Activated naive CD8-positive, alpha-beta T cell treated with anti-CD3 and anti-CD28 coated beads for 36 hours (primary cell): ENCODE data around the gene DMXL2. TPM values are rescaled to one million over a fixed set of nuclear protein-coding genes. Genes with fewer than 3 reads are reported as not detected.
"Not testable (repeated sequence)": the region's sequence is repeated elsewhere in the genome, so short reads cannot be mapped to it uniquely, and the experiment has no call there.

ENCODE experiments used
- DNase-seq: peaks from one replicate; pipeline ENCODE4 v3.0.0; 2021
- H3K27ac Mint-ChIP-seq: one replicate; pipeline ENCODE4 v1.8.0; 2022; ENCODE audit warnings: mild to moderate bottlenecking, moderate library complexity, mixed read lengths
- H3K27me3 Mint-ChIP-seq: one replicate; pipeline ENCODE4 v1.8.0; 2022; ENCODE audit warnings: mild to moderate bottlenecking, mixed read lengths
- H3K36me3 Mint-ChIP-seq: one replicate; pipeline ENCODE4 v1.8.0; 2021; ENCODE audit warnings: mild to moderate bottlenecking, mixed read lengths
- H3K4me1 Mint-ChIP-seq: one replicate; pipeline ENCODE4 v1.8.0; 2021; ENCODE audit warnings: mixed read lengths
- H3K4me3 Mint-ChIP-seq: one replicate; pipeline ENCODE4 v1.8.0; 2022; ENCODE audit warnings: mild to moderate bottlenecking, moderate library complexity, mixed read lengths
- H3K9me3 Mint-ChIP-seq: one replicate; pipeline ENCODE4 v1.8.0; 2022; ENCODE audit warnings: mixed read lengths
- total RNA-seq, 2 experiments: library from RNA; stranded (reverse); gene quantifications; one replicate each; pipeline ENCODE4 v1.2.3, GENCODE V29; 2021

DMXL2 gene
- total RNA-seq, 2 experiments from 2014 or later: 5.7 to 7.2 TPM

DNA sequence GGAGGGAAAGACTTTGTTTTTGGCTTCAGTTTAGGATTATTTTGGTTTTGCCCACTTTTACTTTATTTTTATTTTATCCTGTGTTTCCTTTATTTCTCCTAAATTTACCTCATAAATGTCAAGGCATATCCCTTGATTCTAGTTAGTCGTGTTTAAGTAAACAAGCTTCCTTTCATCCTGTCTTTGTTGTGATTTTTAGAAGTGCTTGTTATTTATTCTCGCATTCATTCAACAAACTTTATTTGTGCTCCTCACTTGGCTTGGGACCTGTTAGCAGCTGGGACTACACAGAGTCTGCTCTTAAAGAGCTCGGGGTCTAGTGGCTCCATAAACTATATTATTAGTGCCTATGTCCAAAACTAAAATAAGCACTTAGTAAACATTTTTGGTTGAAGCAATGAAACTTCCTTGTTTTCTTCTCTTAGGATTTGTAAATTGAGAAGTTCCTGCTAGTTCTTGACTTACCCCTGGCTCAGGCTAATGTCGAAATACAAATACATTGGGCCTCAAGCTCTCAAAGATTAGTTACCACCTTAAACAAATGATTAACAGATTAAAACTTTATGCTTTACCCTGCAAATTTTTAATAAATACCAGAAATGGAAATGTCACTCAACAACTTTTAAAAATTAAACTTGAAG, 19.0 kb upstream of the DMXL2 start:
- no peaks in the 10 kb centered on the region for H3K9me3 Mint-ChIP-seq
- no peaks in the 10 kb centered on the region for H3K27me3 Mint-ChIP-seq
- no peaks in the 10 kb centered on the region for H3K4me1 Mint-ChIP-seq
- DNase-seq: no peak
- no peak overlapping the region for H3K4me3 Mint-ChIP-seq
- no peaks in the 10 kb centered on the region for H3K36me3 Mint-ChIP-seq
- H3K27ac Mint-ChIP-seq: no peak overlapping the region

DNA sequence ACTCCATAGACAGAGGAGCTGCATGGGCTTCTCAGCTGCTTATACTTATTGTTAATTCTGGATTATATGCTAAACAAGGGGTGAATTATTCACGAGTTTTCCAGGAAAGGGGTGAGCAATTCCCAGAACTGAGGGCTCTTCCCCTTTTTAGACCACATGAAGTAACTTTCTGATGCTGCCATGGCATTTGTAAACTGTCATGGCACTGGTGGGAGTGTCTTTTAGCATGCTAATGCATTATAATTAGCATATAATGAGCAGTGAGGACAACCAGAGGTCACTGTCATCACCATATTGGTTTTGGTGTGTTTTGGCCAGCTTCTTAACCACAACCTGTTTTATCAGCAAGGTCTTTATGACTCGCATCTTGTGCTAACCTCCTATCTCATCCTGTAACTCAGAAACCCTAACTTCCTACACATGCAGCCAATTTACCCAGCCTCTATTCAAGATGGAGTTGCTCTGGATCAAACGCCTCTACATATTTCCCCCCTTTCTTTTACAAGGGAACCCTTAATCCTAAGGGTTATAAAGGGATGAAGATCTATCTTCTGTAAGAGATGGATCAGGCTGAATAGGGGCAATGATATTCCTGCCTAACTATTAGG, 12.1 kb upstream of the DMXL2 start:
- peaks cover 5% of the 10 kb centered on the region for H3K4me1 Mint-ChIP-seq
- no peaks in the 10 kb centered on the region for H3K36me3 Mint-ChIP-seq
- DNase-seq: peak; percentile 18
- H3K9me3 Mint-ChIP-seq: no peaks in the 10 kb centered on the region
- H3K27me3 Mint-ChIP-seq: peaks cover 3% of the 10 kb centered on the region
- no peak overlapping the region for H3K4me3 Mint-ChIP-seq
- no peak overlapping the region for H3K27ac Mint-ChIP-seq

DNA sequence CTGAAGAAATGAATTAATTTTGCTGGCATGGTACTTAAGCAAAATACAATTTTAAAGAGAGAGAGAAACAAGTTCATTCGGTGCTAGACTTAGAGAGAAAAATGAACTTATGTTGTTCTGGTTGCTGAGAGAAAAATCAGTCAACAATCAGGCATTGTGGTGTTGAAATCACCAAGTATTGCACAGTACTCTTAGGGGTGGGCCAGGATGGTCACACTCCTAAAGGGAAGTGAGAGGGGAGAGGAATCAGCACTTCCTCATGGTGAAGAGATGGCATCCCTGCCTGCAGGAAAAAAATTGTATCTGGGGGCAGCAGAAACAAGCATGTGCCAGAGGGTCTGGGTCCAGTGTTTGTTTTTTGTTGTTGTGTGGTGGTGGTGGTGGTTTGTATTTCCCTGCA, 7.0 kb upstream of the DMXL2 start:
- DNase-seq: no peak
- no peaks in the 10 kb centered on the region for H3K36me3 Mint-ChIP-seq
- peaks cover under 1% of the 10 kb centered on the region for H3K4me1 Mint-ChIP-seq
- no peak overlapping the region for H3K27ac Mint-ChIP-seq
- no peak overlapping the region for H3K4me3 Mint-ChIP-seq
- H3K27me3 Mint-ChIP-seq: peaks cover 14% of the 10 kb centered on the region
- no peaks in the 10 kb centered on the region for H3K9me3 Mint-ChIP-seq

DNA sequence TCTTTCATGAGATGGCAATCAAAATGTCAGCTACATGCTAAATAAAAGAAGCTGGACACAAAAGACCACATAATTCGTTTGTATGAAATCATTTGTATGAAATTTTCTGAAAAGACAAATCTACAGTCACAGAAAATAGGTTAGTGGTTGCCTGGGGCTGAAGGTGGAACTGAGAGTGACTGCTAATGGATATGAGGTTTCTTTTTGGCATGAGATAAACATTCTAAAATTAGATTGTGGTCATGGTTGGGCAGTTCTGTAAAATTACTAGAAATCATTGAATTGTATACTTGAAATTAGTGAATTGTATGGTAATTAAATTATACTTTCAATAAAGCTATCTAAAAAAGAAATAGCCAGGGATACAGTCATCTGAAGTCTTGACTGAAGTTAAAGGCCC, 2.7 kb upstream of the DMXL2 start:
- H3K4me3 Mint-ChIP-seq: no peak overlapping the region
- no peaks in the 10 kb centered on the region for H3K36me3 Mint-ChIP-seq
- H3K27ac Mint-ChIP-seq: no peak overlapping the region
- no peak for DNase-seq
- H3K9me3 Mint-ChIP-seq: no peaks in the 10 kb centered on the region
- peaks cover 20% of the 10 kb centered on the region for H3K4me1 Mint-ChIP-seq
- peaks cover 14% of the 10 kb centered on the region for H3K27me3 Mint-ChIP-seq

DNA sequence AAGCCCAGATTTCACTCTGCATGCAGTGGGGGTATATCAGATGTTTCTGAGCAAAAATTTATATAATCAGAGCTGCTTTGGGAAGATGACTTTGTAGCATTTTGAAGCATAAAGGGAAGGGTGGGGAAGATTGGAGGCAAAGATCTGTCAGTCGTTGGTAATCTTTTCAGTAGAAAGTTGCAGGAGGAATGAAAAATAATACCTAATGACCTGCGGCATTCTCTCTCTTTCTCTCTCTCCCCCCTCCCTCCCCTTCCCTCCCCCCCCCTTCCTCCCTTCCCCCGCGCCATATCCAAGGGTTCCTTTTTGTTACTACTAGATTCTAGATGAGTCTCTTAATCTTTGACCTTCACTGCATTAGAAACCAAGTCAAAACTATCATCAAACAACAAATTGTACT, 1.5 kb upstream of the DMXL2 start:
- H3K36me3 Mint-ChIP-seq: no peaks in the 10 kb centered on the region
- no peak overlapping the region for H3K4me3 Mint-ChIP-seq
- peaks cover 14% of the 10 kb centered on the region for H3K27me3 Mint-ChIP-seq
- no peak overlapping the region for H3K27ac Mint-ChIP-seq
- no peak for DNase-seq
- no peaks in the 10 kb centered on the region for H3K9me3 Mint-ChIP-seq
- H3K4me1 Mint-ChIP-seq: peaks cover 28% of the 10 kb centered on the region

DNA sequence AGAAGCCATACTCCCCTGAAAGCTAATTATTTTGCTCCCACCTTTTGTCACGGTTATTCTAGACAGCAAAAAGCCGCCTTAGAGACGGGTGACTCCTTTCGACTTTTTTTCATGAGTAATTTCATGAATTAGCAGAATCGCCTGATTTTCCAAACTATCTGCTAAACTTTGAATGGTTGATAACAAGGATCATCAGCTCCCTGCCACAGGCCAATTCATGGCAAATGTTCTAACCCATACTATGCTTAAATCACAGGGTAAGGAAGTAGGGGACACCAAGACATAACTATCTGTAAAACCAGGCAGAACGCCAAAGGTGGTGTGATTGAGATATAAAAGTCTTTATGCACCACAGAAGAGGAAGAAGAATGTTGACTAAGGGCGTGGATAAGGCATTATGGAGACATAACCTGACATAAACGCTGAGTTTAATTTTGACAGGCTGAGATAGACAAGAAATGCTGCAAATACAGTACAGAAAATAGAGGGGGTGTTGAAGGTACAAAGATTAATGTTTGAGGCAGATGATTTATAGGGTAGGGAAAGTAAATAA, 891 bp upstream of the DMXL2 start:
- Mint-ChIP-seq H3K36me3 (no peaks in the 10 kb centered on the region), H3K4me3 (peak overlapping the region; percentile 87)

DNA sequence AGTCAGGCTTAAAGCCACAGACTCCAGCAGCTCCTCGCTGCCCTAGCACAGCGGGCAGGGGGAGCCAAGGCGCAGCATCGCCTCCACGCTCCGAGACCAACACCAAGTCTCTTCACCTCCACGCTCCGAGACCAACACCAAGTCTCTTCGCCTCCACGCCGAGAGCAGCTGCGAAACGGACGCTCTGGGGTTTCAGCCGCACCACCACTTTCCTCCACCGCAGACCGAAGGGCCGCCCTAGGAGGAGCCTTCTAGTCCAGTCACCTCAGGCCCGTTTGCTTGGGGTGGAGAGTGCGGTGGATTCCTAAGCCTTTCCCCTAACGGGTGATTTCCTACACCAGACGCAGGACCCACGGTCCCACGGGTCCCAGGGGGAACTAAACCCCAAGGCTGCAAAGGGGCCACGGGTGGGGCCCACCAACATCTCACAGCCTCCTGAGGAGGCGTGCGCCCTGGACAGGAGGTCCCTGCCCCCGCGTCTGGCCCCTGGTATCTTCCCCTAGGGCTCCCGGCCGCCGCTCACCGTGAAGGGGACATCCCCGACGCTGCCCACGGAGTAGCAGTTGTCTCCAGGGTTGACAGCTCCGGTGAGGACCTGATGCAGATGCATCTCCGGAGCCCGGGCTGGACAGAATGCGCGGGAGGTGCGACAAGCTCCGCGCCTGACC, 501 bp downstream of the DMXL2 start:
- Mint-ChIP-seq H3K27me3 (peaks cover 3% of the 10 kb centered on the region), H3K27ac (peak overlapping the region; percentile 43), H3K4me1 (peaks cover 28% of the 10 kb centered on the region), H3K36me3 (no peaks in the 10 kb centered on the region), H3K4me3 (peak overlapping the region; percentile 87), H3K9me3 (no peaks in the 10 kb centered on the region)
- peak; percentile 48 for DNase-seq

More for the DNA sequence above, 891 bp upstream of the DMXL2 start:
- Mint-ChIP-seq H3K27ac (no peak overlapping the region), H3K9me3 (no peaks in the 10 kb centered on the region), H3K4me1 (peaks cover 28% of the 10 kb centered on the region), H3K27me3 (peaks cover 14% of the 10 kb centered on the region)
- DNase-seq: no peak

DNA sequence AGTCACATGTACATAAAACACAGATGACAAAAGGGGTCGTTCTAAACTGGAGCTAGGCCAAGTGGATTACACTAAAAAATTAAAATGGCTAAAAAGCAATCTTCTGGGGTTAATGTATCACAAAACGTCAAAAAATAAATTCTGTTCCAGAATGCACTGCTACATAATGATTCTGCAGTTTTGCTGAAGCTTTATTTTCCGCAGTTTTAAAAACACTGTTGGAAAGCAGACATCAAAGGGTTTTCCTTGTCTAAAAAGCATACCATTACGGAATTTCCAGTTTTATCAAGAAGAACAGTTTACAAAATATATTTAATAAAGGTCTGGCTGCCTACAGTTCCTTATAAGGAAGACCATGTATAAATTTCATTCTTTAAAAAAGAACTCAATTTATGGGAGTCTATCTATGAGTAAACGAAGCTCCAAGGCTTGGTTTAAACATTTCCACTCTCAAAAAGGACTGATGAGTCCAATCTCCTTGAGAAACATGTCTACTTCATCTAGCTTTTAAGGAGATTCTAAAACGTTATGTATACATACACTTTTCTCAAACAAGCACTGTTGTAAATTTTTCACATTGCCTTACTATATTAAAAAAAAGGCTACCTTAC, 1.3 kb downstream of the DMXL2 start:
- H3K27me3 Mint-ChIP-seq: peaks cover 3% of the 10 kb centered on the region
- peak overlapping the region; percentile 87 for H3K4me3 Mint-ChIP-seq
- H3K9me3 Mint-ChIP-seq: no peaks in the 10 kb centered on the region
- DNase-seq: no peak
- no peak overlapping the region for H3K27ac Mint-ChIP-seq
- no peaks in the 10 kb centered on the region for H3K36me3 Mint-ChIP-seq
- H3K4me1 Mint-ChIP-seq: peaks cover 28% of the 10 kb centered on the region

DNA sequence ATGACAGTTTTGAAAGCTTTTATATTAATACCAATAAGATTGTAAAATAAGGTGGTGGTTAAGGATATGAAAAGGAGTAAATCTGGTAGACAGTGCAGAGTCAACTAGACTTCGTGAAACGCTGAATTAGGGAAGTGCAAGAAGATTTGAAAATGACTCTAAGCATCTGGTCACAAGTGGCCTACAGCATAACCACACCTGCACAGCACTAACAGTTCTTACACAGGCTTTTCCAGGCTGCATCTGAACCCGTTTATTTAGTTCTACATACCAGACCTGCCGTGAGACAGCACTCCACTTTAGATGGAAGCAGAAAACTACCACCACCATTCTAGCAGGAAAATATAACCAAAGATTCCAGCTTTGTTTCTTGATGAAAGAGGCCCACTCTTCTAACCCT, 1.9 kb downstream of the DMXL2 start:
- no peaks in the 10 kb centered on the region for H3K9me3 Mint-ChIP-seq
- no peaks in the 10 kb centered on the region for H3K36me3 Mint-ChIP-seq
- no peak for DNase-seq
- H3K27me3 Mint-ChIP-seq: peaks cover 3% of the 10 kb centered on the region
- H3K4me3 Mint-ChIP-seq: no peak overlapping the region
- H3K4me1 Mint-ChIP-seq: peaks cover 28% of the 10 kb centered on the region
- H3K27ac Mint-ChIP-seq: no peak overlapping the region

DNA sequence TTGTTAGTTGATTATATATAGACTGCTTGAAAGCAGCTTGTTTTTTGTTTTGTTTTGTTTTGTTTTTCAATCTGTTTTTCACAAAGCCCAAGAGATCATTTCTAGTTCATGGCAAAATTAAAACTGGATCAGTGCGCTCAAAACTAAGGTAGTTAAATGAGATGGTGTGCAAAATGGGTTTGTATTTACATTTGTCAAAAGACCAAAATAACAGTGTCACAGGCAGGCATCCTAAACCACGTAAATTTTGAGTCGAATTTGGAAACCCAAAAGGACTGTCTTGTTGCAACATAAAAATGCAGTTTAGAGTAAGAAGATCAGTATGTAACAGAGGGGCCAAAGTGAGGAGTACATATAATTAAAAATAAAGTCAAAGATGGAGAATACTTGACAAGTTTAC, 2.4 kb downstream of the DMXL2 start:
- Mint-ChIP-seq H3K4me3 (no peak overlapping the region), H3K36me3 (no peaks in the 10 kb centered on the region), H3K27me3 (peaks cover 1% of the 10 kb centered on the region), H3K9me3 (no peaks in the 10 kb centered on the region), H3K27ac (no peak overlapping the region), H3K4me1 (peaks cover 28% of the 10 kb centered on the region)
- DNase-seq: no peak

DNA sequence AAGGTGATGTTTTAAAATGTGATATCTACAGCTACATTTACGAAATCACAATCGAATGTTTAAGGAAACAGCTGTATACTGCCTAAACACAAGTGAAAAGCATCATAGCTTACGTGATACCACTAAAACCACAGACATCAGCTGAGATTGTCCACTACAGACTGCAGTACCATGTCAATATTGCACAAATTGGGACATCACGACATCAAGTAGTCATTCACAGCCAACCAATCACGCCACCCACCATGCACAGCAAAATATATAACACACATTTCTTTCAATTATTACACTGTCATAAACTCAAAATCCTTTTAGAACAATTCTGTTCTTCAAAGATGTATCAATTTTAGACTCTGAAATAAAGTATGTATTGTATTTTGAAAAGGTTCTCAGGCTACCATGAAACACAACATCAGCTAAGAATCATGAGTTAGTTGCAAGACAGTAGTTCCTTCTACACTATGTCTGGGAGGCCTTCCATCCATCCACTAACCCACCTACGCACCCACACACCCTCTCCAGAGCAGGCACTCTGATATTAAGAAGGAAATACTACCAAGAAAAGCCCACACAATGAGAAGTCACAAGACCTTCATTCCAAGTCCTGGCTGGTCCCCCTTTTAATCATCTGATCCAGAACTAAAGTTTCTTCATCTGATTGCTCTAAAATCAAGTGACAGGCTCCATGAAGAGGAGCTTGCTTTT, 3.1 kb downstream of the DMXL2 start:
- Mint-ChIP-seq H3K27me3 (no peaks in the 10 kb centered on the region), H3K4me3 (no peak overlapping the region), H3K27ac (no peak overlapping the region), H3K9me3 (no peaks in the 10 kb centered on the region), H3K4me1 (peaks cover 28% of the 10 kb centered on the region), H3K36me3 (no peaks in the 10 kb centered on the region)
- no peak for DNase-seq

DNA sequence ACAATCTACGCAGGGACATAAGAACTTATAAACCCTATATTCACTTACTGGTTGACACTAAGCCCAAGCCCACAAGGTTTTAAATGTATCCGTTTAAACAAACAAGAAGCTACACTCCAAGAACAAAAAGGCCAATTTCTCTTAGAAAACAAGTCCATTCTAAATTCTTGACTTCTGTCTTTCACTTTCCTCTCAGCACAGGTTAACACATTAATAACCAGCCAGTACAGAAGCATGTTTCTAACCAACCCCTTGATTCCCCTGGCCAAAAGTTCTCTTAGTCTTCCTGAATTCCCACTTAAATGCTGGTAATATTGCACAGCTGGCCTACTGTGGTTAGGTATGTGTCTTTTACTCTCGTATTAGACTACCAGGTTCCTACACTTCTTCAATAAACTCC, 4.7 kb downstream of the DMXL2 start:
- H3K9me3 Mint-ChIP-seq: peaks cover 4% of the 10 kb centered on the region
- DNase-seq: no peak
- peaks cover 2% of the 10 kb centered on the region for H3K36me3 Mint-ChIP-seq
- H3K27me3 Mint-ChIP-seq: no peaks in the 10 kb centered on the region
- no peak overlapping the region for H3K4me3 Mint-ChIP-seq
- H3K27ac Mint-ChIP-seq: no peak overlapping the region
- peaks cover 24% of the 10 kb centered on the region for H3K4me1 Mint-ChIP-seq

DNA sequence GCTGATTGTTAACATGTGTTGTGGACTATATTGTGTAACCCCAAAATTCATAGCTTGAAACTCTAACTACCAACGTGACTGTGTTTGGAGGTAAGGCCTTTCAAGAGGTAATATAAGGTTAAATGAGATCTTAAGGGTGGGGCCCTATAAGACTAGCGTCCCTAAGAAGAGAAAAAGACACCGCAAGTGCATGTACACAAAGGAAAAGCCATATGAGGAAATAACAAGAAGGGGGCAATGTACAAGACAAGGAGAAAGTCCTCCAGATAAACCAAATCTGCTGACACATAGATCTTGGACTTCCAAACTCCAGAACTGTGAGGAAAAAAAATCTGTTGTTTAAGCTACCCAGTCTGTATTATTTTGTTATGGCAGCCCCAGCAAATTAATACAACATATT, 8.6 kb downstream of the DMXL2 start:
- H3K4me3 Mint-ChIP-seq: no peak overlapping the region
- H3K27ac Mint-ChIP-seq: no peak overlapping the region
- peaks cover 12% of the 10 kb centered on the region for H3K9me3 Mint-ChIP-seq
- DNase-seq: no peak
- no peaks in the 10 kb centered on the region for H3K27me3 Mint-ChIP-seq
- H3K4me1 Mint-ChIP-seq: no peaks in the 10 kb centered on the region
- peaks cover 10% of the 10 kb centered on the region for H3K36me3 Mint-ChIP-seq

DNA sequence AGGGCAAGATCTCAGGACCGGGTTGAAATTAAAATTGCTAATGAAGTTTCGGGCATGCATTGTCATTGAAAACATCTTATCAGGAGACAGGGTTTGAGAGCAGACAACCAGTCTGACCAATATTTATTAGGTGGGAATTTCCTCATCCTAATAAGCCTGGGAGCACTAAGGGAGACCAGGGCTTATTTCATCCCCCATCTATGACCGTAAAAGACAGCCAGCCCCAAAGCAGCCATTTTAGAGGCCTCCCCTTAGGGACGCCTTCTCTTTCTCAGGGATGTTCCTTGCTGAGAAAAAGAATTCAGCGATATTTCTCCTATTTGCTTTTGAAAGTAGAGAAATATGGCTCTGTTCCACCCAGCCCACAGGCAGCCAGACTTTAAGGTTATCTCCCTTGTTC, 9.9 kb downstream of the DMXL2 start:
- not testable (repeated sequence) for H3K27me3 Mint-ChIP-seq, DNase-seq, H3K4me3 Mint-ChIP-seq, H3K27ac Mint-ChIP-seq, H3K4me1 Mint-ChIP-seq
- peaks cover 12% of the 10 kb centered on the region for H3K9me3 Mint-ChIP-seq
- peaks cover 10% of the 10 kb centered on the region for H3K36me3 Mint-ChIP-seq

DNA sequence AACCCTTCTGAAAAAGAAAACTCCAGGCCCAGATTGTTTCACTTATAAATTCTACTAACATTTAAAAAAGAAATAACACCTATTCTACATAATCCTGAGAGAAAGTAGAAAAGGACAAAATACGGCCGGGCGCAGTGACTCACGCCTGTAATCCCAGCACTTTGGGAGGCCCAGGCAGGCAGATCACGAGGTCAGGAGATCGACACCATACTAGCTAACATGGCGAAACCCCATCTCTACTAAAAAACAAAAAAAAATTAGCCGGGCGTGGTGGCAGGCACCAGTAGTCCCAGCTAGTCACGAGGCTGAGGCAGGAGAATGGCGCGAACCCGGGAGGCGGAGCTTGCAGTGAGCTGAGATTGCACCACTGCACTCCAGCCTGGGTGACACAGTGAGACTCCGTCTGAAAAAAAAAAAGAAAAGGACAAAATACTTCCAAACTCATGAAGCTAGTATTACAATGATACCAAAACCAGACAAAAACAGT, 19.1 kb downstream of the DMXL2 start:
- DNase-seq, H3K27me3 Mint-ChIP-seq, H3K27ac Mint-ChIP-seq, H3K4me3 Mint-ChIP-seq, H3K9me3 Mint-ChIP-seq, H3K36me3 Mint-ChIP-seq: not testable (repeated sequence)
- H3K4me1 Mint-ChIP-seq: peaks cover 11% of the 10 kb centered on the region
